Caki2 (cell line): ENCODE measurements around the gene PLEK2. TPM values are rescaled to one million over a fixed set of nuclear protein-coding genes. Genes with fewer than 3 reads are reported as not detected.
"Not testable (repeated sequence)": the region's sequence is repeated elsewhere in the genome, so short reads cannot be mapped to it uniquely, and the experiment has no call there.

Experiments
- DNase-seq: peaks from one replicate; pipeline ENCODE4 v3.0.0-alpha.2; 2015; ENCODE audit warnings: low read depth
- in situ Hi-C: cut with HindIII; loops from 2 replicates; pipeline ENCODE4 v1.10.0; 2016; ENCODE audit warnings: low sequenced_read_pairs, low pct_unique_long_range_greater_than_20kb, mixed read lengths
- total RNA-seq: library from RNA; depleted of rRNA; stranded (reverse); fragments of >200 nt; shearing (Covaris generic); gene quantifications from 2 replicates; pipeline ENCODE4 v1.2.3, GENCODE V29; 2014; ENCODE audit warnings: low replicate concordance

The PLEK2 gene
- total RNA-seq, 1 experiment from 2014 or later = 12.0 TPM

GRCh38 chr14:67377916-67378315, 34.0 kb downstream of the PLEK2 start:
- in situ Hi-C loops = no loop called here

DNA sequence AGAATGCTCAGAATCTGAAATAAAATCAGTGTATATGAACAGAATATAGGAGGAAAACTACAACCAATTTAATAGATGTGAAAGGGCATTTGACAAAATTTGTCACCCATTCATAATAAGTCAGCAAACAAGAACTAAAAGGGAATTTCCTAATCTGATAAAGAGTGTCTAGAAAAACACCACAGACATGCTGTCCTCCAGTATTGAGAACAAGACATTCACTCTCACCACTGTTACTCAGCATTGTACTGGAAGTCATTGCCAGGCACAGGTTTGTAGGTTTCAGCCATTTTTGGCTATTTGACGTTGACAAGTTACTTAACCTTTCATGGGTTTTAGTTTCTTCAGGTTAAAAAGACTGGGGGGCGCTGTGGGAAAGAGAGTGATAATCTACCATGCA, 38.6 kb downstream of the PLEK2 start:
- in situ Hi-C loops = no loop called here
- DNase-seq = no peak

More at GRCh38 chr14:67377916-67378315, 34.0 kb downstream of the PLEK2 start:
- no peak for DNase-seq

DNA sequence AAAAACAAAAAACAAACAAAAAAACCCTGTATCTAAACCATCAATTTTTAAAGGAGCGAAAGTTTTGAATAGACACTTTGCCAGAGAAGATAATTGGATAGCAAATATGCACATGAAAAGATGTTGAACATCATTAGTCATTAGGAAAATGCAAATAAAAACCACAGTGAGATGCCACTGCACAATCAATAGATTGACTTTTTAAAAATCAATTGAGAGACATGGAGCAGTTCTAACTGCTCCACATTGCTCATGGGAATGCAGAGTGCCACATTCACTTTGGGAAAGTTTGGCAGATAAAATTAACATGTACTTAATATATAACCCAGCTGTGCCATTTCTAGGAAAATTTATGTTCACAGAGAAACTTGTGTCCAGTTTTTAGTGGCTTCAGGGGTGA, 39.1 kb downstream of the PLEK2 start:
- in situ Hi-C loops = no loop called here

DNA sequence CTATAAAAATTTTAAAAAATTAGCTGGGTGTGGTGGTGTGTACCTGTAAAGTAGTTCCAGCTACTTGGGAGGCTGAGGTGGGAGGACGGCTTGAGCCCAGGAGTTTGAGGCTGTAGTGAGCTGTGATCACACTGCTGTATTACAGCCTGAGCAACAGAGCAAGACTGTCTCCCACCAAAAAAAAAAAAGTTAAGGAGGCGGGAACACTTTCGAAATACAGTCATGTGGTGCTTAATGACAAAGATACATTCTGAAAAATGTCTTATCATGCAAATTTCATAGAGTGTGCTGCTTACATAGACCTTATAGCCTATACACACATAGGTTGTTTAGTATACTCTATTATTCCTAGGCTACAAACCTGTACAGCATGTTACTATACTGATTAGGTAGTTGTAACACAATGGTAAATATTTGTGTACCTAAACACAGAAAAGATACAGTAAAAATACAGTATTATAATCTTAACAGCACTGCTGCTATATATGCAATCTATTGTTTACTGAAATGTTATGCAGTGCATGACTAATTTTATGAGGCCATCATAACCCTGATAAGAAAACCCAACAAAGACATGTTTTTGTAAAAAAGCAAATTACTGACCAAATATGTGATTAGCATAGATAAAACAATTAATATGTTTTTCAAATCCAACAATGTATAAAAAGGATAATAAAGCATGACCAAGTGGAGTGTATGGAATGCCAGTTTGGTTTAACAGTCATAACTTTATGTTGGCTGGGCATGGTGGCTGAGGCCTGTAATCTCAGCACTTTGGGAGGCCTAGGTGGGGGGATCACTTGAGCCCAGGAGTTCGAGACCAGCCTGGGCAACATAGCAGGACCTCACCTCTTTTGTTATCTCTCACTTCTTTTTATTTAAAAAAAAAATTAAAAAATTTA, 40.5 kb downstream of the PLEK2 start:
- DNase-seq = no peak
- in situ Hi-C loops = no loop called here

More for the DNA sequence above, 39.1 kb downstream of the PLEK2 start:
- no peak for DNase-seq

GRCh38 chr14:67370830-67371229, 41.1 kb downstream of the PLEK2 start:
- in situ Hi-C loops = no loop called here
- DNase-seq = no peak

- no peak for DNase-seq
- in situ Hi-C loops = no loop called here
These were observed 46.5 kb downstream of the PLEK2 start for GRCh38 chr14:67365476-67365875.

- in situ Hi-C loops = no loop called here
- DNase-seq = no peak
These were observed 51.3 kb downstream of the PLEK2 start for GRCh38 chr14:67360470-67361206.

GRCh38 chr14:67359775-67360469, 52.0 kb downstream of the PLEK2 start, which contains the start of the genes ATP6V1D and EIF2S1:
Gene ATP6V1D (minus strand): TSS chr14:67359804. CDS start chr14:67359698, 106 bp downstream.
Gene EIF2S1 (plus strand): TSS chr14:67360328. CDS start chr14:67364768, 4,440 bp downstream.
- in situ Hi-C loops = no loop called here
- DNase-seq = peak; percentile 97

DNA sequence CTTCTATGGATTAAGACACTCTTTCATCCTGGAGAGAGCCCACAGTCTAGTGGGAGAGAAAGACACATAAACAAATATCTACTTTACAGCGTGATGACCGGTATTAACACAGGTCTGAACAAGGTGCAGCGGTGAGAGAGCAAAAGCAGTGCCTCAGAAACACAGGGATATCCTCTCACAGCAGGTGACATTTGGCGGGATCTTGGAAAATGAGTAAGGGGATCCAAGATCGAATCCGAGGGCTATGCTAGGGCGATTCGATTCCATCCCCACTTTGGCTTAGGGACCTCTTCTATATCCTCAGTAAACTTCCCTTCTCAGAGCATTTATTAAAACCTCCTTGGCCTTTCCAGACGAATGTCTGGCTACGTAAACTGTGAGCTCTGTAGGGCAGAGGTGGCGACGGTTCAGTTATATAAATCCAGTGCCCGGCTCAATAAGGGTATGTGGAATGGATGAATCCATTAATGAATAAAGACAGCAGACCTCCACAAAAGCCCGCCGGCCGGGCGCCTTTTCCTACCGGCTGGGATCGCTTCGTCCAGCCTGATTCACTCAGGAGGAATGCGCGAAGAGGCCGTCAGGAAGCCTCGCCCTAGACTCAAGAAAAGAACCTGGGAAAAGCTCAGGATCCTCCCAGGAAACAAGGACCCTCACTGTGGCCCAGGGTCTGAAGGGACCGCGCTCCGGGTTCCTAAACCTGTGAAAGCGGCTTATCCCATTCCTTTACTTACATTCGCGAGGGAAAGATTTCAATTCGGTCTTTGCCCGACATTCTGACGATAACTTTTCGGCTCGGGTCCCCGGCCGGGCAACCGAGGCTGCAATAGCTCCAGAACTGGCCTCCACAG, 52.8 kb downstream of the PLEK2 start:
- in situ Hi-C loops = no loop called here
- DNase-seq = peak; percentile 5

GRCh38 chr14:67357969-67358354, 54.0 kb downstream of the PLEK2 start:
- no peak for DNase-seq
- in situ Hi-C loops = no loop called here

- no peak for DNase-seq
These were observed 54.6 kb downstream of the PLEK2 start for GRCh38 chr14:67357186-67357968.

DNA sequence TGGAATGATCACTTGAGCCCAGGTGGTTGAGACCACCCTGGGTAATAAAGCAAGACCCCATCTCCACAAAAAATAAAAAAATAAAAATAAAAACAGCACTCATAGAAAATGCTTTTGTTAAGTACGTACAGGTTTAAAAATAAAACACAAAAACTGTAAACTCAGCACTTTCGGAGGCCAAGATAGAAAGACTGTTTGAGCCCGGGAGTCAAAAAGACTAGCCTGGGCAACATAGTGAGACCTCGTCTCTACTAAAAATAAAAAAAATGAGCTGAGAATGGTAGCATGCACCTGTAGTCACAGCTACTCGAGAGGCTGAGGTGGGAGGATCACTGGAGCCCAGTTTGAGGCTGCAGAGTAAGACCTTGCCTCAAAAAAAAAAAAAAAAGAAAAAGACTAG, 59.9 kb downstream of the PLEK2 start:
- in situ Hi-C loops = no loop called here
- no peak for DNase-seq

More at GRCh38 chr14:67357186-67357968, 54.6 kb downstream of the PLEK2 start:
- in situ Hi-C loops = no loop called here

DNA sequence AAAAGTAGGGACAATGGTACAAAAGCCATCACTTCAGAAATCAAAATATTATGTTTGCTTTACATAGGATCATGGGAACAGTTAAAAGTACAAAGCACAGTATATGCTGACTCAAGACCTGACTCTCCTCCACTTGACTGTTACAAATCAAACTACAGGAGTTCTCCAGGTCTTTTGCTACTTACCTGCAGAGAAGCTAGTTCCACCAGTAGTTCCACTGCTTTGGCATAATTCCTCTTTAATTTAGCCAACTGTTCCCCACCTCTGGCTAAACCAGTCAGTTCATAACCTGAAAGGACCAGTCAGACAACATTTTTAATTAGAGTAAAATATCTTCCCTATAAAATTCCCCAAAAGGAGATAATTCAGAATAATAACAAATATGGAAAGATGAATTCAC, 66.4 kb downstream of the PLEK2 start:
- in situ Hi-C loops = no loop called here
- no peak for DNase-seq

DNA sequence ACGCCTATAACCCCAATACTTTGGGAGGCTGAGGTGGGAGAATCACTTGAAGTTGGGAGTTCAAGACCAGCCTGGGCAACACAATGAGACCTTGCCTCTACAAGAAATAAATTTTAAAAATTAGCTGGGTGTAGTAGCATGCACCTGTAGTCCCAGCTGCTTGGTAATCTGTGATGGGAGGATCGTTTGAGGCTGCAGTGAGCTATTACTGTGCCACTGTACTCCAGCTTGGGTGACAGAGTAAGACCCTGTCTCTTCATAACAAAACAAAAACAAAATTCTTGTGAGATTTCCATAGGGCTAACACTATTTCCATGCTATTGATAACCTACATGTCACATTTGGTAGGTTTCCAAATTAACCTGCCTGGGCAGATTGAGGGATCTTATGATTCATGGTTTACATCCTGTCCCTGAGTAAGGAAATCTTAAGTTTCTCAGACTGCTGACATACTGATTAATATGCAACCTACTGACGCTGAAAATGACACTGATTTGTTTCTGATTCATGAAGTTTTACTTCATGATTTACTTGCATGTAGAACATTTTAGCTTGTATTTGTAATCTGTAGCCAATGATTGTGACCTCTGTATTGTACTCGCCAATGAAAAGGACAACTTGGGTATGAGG, 68.2 kb downstream of the PLEK2 start:
- no peak for DNase-seq
- in situ Hi-C loops = no loop called here

GRCh38 chr14:67341231-67341630, 70.7 kb downstream of the PLEK2 start:
- DNase-seq, in situ Hi-C loops: not testable (repeated sequence)
